Keratinocyte (primary cell): ENCODE measurements around the gene OR5AR1. TPM values are rescaled to one million over a fixed set of nuclear protein-coding genes. Genes with fewer than 3 reads are reported as not detected.

Source experiments
- DNase-seq: peaks from one replicate; pipeline ENCODE4 v3.0.0-alpha.2; 2011; ENCODE audit warnings: low read depth, missing footprints, low spot score
- FAIRE-seq: peaks from 2 replicates; lab custom pipeline; 2011; peaks lifted over from hg19 to GRCh38; lab: Jason Lieb, UNC
- H2AFZ ChIP-seq: 2 replicates; pipeline ENCODE4 v1.6.0; 2012; ENCODE audit warnings: low read length, control low read depth, inconsistent platforms; ENCODE audit not compliant: control insufficient read depth
- H3K27ac ChIP-seq: 2 replicates; pipeline ENCODE4 v1.5.1; 2011; ENCODE audit warnings: low read length; ENCODE audit not compliant: control insufficient read depth, insufficient read depth
- H3K27me3 ChIP-seq: 3 replicates; pipeline ENCODE4 v1.6.0; 2011; ENCODE audit warnings: low read length; ENCODE audit not compliant: control insufficient read depth, insufficient read depth; ENCODE audit errors: extremely low read depth
- H3K36me3 ChIP-seq, 2 experiments: 2 replicates in 1 of 2; 3 replicates in 1 of 2; pipeline ENCODE4 v1.5.1; 2011; ENCODE audit warnings: low read length in 2 of 2, mild to moderate bottlenecking in 1 of 2; ENCODE audit not compliant: control insufficient read depth in 2 of 2, insufficient read depth in 2 of 2; ENCODE audit errors: extremely low read depth in 1 of 2
- H3K4me1 ChIP-seq: 3 replicates; pipeline ENCODE4 v1.5.1; 2011; ENCODE audit warnings: low read length; ENCODE audit not compliant: control insufficient read depth, insufficient read depth; ENCODE audit errors: extremely low read depth
- H3K4me2 ChIP-seq: 3 replicates; pipeline ENCODE4 v1.6.0; 2011; ENCODE audit warnings: low read depth, low read length; ENCODE audit not compliant: control insufficient read depth, insufficient read depth; ENCODE audit errors: extremely low read depth
- H3K4me3 ChIP-seq, 3 experiments: fragments of 200-600 bp in 1 of 3; sonication (generic) in 1 of 3; 2 replicates in 2 of 3; 3 replicates in 1 of 3; pipeline ENCODE4 v1.5.1; 2011 to 2016; ENCODE audit warnings: low read length in 3 of 3, mild to moderate bottlenecking in 3 of 3, control low read depth in 2 of 3, inconsistent platforms in 1 of 3, low read depth in 1 of 3, mixed read lengths in 1 of 3, mixed run types in 1 of 3, moderate library complexity in 1 of 3; ENCODE audit not compliant: control insufficient read depth in 2 of 3, insufficient read depth in 2 of 3; ENCODE audit errors: extremely low read depth in 1 of 3
- H3K79me2 ChIP-seq: 2 replicates; pipeline ENCODE4 v1.6.0; 2012; ENCODE audit warnings: low read length; ENCODE audit not compliant: control insufficient read depth, insufficient read depth
- H3K9ac ChIP-seq: 3 replicates; pipeline ENCODE4 v1.6.0; 2011; ENCODE audit warnings: low read length; ENCODE audit not compliant: control insufficient read depth, insufficient read depth; ENCODE audit errors: extremely low read depth
- H3K9me1 ChIP-seq: 3 replicates; pipeline ENCODE4 v1.6.0; 2011; ENCODE audit warnings: low read length; ENCODE audit not compliant: control insufficient read depth, insufficient read depth; ENCODE audit errors: extremely low read depth
- H3K9me3 ChIP-seq: 2 replicates; pipeline ENCODE4 v1.5.1; 2012; ENCODE audit warnings: low read depth, low read length; ENCODE audit not compliant: control insufficient read depth
- H4K20me1 ChIP-seq: 3 replicates; pipeline ENCODE4 v1.6.0; 2011; ENCODE audit warnings: low read length; ENCODE audit not compliant: control insufficient read depth, insufficient read depth; ENCODE audit errors: extremely low read depth
- CTCF ChIP-seq, 3 experiments: IDR thresholded peaks in 1 of 3; conservative IDR thresholded peaks in 1 of 3; optimal IDR thresholded peaks in 1 of 3; 2 replicates in 2 of 3; 3 replicates in 1 of 3; pipeline versions ENCODE3 to v1.5.1; 2011; ENCODE audit warnings: low read length in 3 of 3, mild to moderate bottlenecking in 3 of 3, moderate library complexity in 2 of 3, control low read depth in 1 of 3, inconsistent platforms in 1 of 3; ENCODE audit not compliant: insufficient read depth in 2 of 3; ENCODE audit errors: extremely low read depth in 1 of 3
- EZH2 ChIP-seq: IDR thresholded peaks from one replicate; pipeline ENCODE4 v1.6.1; 2012; ENCODE audit warnings: inconsistent platforms, mild to moderate bottlenecking, low read length, moderate library complexity
- dilution Hi-C: fragments of 300-500 bp; cut with MboI; formaldehyde crosslinking; loops from one replicate; pipeline ENCODE4 v1.7.0; 2020; ENCODE audit warnings: low sequenced_read_pairs; ENCODE audit not compliant: extremely low pct_ligation_motif_present
- polyA plus RNA-seq, 5 experiments: library from polyadenylated mRNA; depleted of rRNA in 3 of 5; stranded (reverse) in 3 of 5; stranded (forward) in 1 of 5; unstranded in 1 of 5; fragments of >200 nt; gene quantifications; 1 replicate in 1 of 5; 2 replicates in 3 of 5; 3 replicates in 1 of 5; pipeline versions ENCODE4 v1.2.1 to v1.2.3, GENCODE V29; 2011 to 2012; ENCODE audit warnings: missing spikeins in 2 of 5, low read depth in 1 of 5, low replicate concordance in 1 of 5
- small RNA-seq, 3 experiments: library from RNA; depleted of rRNA; stranded (forward); fragments of <200 nt; gene quantifications; one replicate each; pipeline ENCODE3, GENCODE V24; 2012; ENCODE audit warnings: low read depth in 3 of 3, low replicate concordance in 1 of 3; ENCODE audit not compliant: insufficient read length in 3 of 3

OR5AR1 gene
- polyA plus RNA-seq, 1 donor (not counting 4 experiments of a cell fraction or from before 2014, with no cell fraction given) = not detected

- dilution Hi-C loops = no loop called here
These were observed 50.7 kb downstream of the OR5AR1 start for GRCh38 chr11:56714206-56714605.

More at GRCh38 chr11:56714206-56714605, 50.7 kb downstream of the OR5AR1 start:
- no peaks in the 10 kb centered on the region for H3K36me3 ChIP-seq
- no peak overlapping the region for H3K9ac ChIP-seq
- no peak overlapping the region for H3K4me2 ChIP-seq
- no peak overlapping the region for H3K27ac ChIP-seq
- no peak for FAIRE-seq
- H3K9me1 ChIP-seq = no peaks in the 10 kb centered on the region
- H3K4me3 ChIP-seq = no peak overlapping the region
- no peaks in the 10 kb centered on the region for H3K79me2 ChIP-seq
- no peak for DNase-seq
- H3K9me3 ChIP-seq = no peaks in the 10 kb centered on the region
- H2AFZ ChIP-seq = no peak overlapping the region
- TF ChIP-seq EZH2 (no peak), CTCF (optimal IDR thresholded peaks at IDR 0.05 in 1 of 3, IDR thresholded peaks at IDR 0.05 in 1 of 3, conservative IDR thresholded peaks at IDR 0.05 in 1 of 3; ENCODE audit: extremely low read depth in 1 of 3, insufficient read depth in 2 of 3, low read length in 3 of 3) (no peak)
- no peaks in the 10 kb centered on the region for H4K20me1 ChIP-seq
- H3K4me1 ChIP-seq = no peaks in the 10 kb centered on the region
- no peaks in the 10 kb centered on the region for H3K27me3 ChIP-seq

Small RNA genes lying within 50 kb of the gene (small RNA-seq; reads per million reads assigned to genes)
- 0 reads per million in 3 experiments for gene AP004245.1

Other genes starting within 250 kb of the OR5AR1 start
- gene OR5M3, start 190.3 kb upstream of the OR5AR1 start, polyA plus RNA-seq = not detected in 3 replicates
- gene OR5M8, start 172.3 kb upstream of the OR5AR1 start, polyA plus RNA-seq = not detected in 3 replicates
- not detected in 3 replicates for gene OR5M11, start 120.4 kb upstream of the OR5AR1 start, polyA plus RNA-seq
- gene OR5M10, start 86.0 kb upstream of the OR5AR1 start, polyA plus RNA-seq = not detected in 3 replicates
- gene OR5M1, start 48.8 kb upstream of the OR5AR1 start, polyA plus RNA-seq = not detected in 3 replicates
- not detected in 3 replicates for gene OR5AP2, start 21.2 kb upstream of the OR5AR1 start, polyA plus RNA-seq
- not detected in 3 replicates for gene OR9G1, start 35.4 kb downstream of the OR5AR1 start, polyA plus RNA-seq
- gene OR9G4, start 85.0 kb downstream of the OR5AR1 start, polyA plus RNA-seq = not detected in 3 replicates